Ovary (tissue), 9 donors: ENCODE measurements around the gene DHRS7C. TPM values are rescaled to one million over a fixed set of nuclear protein-coding genes. Genes with fewer than 3 reads are reported as not detected.

Source experiments
- DNase-seq, 5 donors: peaks; one replicate each; pipeline ENCODE4 v3.0.0-alpha.2; 2019 to 2020
- H3K27ac ChIP-seq, 2 donors: fragments of 200-600 bp; one replicate each; pipeline versions ENCODE4 v1.5.1 to v1.8.0; 2019 to 2022
- H3K27me3 ChIP-seq: fragments of 200-600 bp; one replicate; pipeline ENCODE4 v1.8.0; 2022
- H3K36me3 ChIP-seq: fragments of 200-600 bp; sonication (generic); one replicate; pipeline ENCODE4 v1.5.1; 2019
- H3K4me1 ChIP-seq: one replicate; pipeline ENCODE4 v1.8.1; 2013; ENCODE audit warnings: mild to moderate bottlenecking, moderate library complexity; ENCODE audit not compliant: insufficient read depth
- H3K4me3 ChIP-seq: fragments of 200-600 bp; sonication (generic); one replicate; pipeline ENCODE4 v1.5.1; 2017
- H3K9me3 ChIP-seq, 2 donors: fragments of 200-600 bp in 1 of 2; sonication (generic) in 1 of 2; one replicate each; pipeline versions ENCODE4 v1.5.1 to v1.8.1; 2013 to 2019; ENCODE audit warnings: mild to moderate bottlenecking in 1 of 2, moderate library complexity in 1 of 2
- EP300 ChIP-seq: sonication (generic); formaldehyde crosslinking; IDR thresholded peaks from one replicate; pipeline ENCODE4 v1.6.1; 2017; ENCODE audit warnings: antibody characterized with exemption
- POLR2A ChIP-seq: fragments of 450-650 bp; IDR thresholded peaks from one replicate; pipeline ENCODE4 v1.6.1; 2017; ENCODE audit warnings: antibody characterized with exemption, mild to moderate bottlenecking, moderate library complexity
- WGBS, 3 donors: extraction: QIAGEN DNeasy Blood & Tissue Kit in 1 of 3; methylation state at CpG; one replicate each; pipeline versions ENCODE4 v1.1.5 to v1.1.7; 2013 to 2017; 5-methylcytosine and 5-hydroxymethylcytosine counted together
- intact Hi-C, 4 donors: fragments of 100-400 bp; cut with DNase I; formaldehyde crosslinking; loops; one replicate each; pipeline versions ENCODE4 v1.11.0 to v1.15.1; 2022 to 2023
- polyA plus RNA-seq, 2 donors: library from polyadenylated mRNA; stranded (reverse); fragments of 200-250 nt in 1 of 2; fragments of 350-450 nt in 1 of 2; fragmentation: Illumina TruSeq in 1 of 2; extraction: RNeasy Lipid Tissue Mini Kit (QIAGEN cat#74804) in 1 of 2; gene quantifications; one replicate each; pipeline ENCODE4 v1.2.3, GENCODE V29; 2013 to 2014
- total RNA-seq, 7 donors: library from RNA; depleted of rRNA in 2 of 7; stranded (reverse); fragments of >200 nt in 2 of 7; fragmentation: NEBNext Ultra II Directional in 3 of 7; extraction: Animal tissue kit (Norgen Biotek cat#: 25700) in 3 of 7; gene quantifications; one replicate each; pipeline versions ENCODE4 v1.1.0 to v1.2.4, GENCODE V29; 2016 to 2023
- TF ChIP-seq, protein P1 (sequence below), 3 donors: fragments of 450-650 bp in 2 of 3; fragments of 200-600 bp in 1 of 3; IDR thresholded peaks; one replicate each; pipeline versions ENCODE4 v1.5.1 to v1.8.0; 2016 to 2022; ENCODE audit warnings: antibody characterized with exemption in 3 of 3, mild to moderate bottlenecking in 1 of 3
- donor health status: DM: no; HTN: no; CAD: no; lungs with moderate emphysema.
- donor health status: DM: no; HTN: no; CAD: no.
- donor health status: Bipolar disorder and iron deficiency.
- donor health status: DM: yes; HTN: yes; CAD: no.
- donor health status: DM: no; HTN: no; CAD: no.
- donor health status: DM: yes; HTN: yes; CAD: no.

Gene DHRS7C
- total and polyA plus RNA-seq, 9 donors: not detected

DNA sequence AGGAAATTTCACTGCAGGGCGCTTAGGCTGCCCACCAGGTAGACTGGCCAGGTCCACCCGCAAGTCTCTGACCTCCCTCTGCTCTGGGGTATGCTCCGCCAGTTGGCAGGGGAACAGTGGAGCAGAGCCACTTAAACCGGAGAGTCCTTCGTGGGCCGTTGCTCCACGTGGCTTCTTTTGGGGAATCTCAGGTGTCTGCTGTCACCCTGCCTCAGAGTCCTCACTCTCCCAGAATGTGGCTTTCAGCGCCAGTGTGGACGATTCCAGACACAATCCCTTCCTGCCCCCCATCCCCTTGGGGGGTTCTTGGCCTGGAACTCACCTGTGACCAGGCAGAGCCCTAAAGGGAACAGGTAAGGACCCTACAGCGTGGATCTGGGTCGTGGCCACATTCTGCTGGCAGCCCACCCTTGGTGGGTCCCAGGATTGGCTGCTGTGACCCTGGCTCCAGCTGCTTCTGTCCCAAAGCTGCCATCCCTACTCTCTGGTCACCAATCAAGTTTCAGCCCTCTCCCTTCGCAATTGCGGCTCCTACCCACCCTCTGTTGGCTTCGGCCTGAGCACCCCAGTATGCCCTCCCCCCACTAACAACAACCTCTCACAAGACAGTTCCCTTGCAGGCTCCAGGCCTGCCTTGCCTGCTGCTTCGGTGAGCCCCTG, 22.2 kb downstream of the DHRS7C start:
- 83 to 89% (median 86%) methylated on average over 15 of the region's 15 CpGs for WGBS, 3 donors
- Histone ChIP-seq H3K27me3 (no peaks in the 10 kb centered on the region), H3K27ac (no peak overlapping the region), H3K4me1 (no peaks in the 10 kb centered on the region), H3K4me3 (no peak overlapping the region), H3K9me3 (no peaks in the 10 kb centered on the region), H3K36me3 (no peaks in the 10 kb centered on the region)
- no peak for DNase-seq
- intact Hi-C loops: no loop called here
- TF ChIP-seq, protein P1, sequence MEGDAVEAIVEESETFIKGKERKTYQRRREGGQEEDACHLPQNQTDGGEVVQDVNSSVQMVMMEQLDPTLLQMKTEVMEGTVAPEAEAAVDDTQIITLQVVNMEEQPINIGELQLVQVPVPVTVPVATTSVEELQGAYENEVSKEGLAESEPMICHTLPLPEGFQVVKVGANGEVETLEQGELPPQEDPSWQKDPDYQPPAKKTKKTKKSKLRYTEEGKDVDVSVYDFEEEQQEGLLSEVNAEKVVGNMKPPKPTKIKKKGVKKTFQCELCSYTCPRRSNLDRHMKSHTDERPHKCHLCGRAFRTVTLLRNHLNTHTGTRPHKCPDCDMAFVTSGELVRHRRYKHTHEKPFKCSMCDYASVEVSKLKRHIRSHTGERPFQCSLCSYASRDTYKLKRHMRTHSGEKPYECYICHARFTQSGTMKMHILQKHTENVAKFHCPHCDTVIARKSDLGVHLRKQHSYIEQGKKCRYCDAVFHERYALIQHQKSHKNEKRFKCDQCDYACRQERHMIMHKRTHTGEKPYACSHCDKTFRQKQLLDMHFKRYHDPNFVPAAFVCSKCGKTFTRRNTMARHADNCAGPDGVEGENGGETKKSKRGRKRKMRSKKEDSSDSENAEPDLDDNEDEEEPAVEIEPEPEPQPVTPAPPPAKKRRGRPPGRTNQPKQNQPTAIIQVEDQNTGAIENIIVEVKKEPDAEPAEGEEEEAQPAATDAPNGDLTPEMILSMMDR (IDR thresholded peaks at IDR 0.05): no peak
- no peak for TF ChIP-seq POLR2A
- no peak for TF ChIP-seq EP300

DNA sequence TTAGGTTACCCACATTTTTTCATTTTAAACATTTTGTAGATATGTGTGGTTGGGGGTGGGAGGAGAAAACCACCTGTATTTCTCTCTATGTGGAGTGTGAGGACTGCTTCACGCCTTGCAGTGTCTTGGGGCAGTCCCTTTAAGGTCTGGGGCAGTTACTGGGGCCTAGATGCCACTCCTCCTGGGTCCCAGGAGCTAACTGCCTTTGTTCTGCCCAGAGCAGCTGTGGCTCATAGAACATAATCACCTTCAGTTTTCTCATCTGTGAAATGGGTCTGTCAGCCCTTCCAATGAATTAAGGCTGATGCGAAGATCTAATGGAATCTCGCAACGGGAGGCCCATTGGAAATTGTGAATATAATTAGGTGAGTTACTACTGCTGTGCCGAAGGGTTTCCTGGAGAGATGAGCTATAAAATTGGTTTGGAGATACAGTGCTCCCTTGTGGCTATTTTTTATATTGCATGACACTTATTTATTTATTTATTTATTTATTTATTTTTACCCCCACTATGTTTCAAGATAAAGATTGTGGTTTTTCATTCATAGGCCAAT, 22.9 kb downstream of the DHRS7C start:
- Histone ChIP-seq H3K27ac (no peak overlapping the region), H3K36me3 (no peaks in the 10 kb centered on the region), H3K27me3 (no peaks in the 10 kb centered on the region), H3K9me3 (no peaks in the 10 kb centered on the region), H3K4me1 (no peaks in the 10 kb centered on the region), H3K4me3 (no peak overlapping the region)
- WGBS, 3 donors: 34 to 37% (median 36%) methylated on average over 5 of the region's 5 CpGs
- DNase-seq: no peak
- intact Hi-C loops: no loop called here
- TF ChIP-seq, protein P1 (IDR thresholded peaks at IDR 0.05): peak in 1 of 3 donors; percentile 28
- TF ChIP-seq EP300 (no peak), POLR2A (no peak)

DNA sequence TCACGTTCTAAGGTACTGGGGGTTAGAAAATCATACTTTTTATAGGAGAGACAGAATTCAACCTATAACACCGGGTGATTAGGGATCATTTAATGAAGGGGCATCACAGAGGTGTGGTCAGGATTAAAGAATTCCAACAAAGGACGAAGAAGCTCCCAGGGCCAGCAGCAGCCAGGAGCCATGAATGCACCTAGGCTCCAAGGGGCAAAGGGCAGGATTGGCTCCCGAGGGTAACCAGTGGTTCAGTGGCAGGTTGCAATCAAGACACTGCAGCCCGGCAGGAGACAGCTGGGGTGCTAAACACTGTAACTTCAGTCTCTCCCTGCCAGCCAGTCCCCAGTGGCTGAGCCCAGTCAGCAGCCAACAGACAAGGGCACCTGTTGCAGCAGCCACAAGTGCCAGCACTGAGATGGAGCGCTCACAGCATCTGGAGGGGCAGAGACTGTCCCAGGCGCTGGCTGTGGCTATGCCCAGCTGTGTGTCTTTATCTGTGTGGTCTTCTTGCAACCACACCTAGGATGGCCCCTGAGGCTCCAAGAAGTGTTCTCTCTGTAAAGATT, 23.9 kb downstream of the DHRS7C start:
- intact Hi-C loops: no loop called here
- no peak for TF ChIP-seq EP300

DNA sequence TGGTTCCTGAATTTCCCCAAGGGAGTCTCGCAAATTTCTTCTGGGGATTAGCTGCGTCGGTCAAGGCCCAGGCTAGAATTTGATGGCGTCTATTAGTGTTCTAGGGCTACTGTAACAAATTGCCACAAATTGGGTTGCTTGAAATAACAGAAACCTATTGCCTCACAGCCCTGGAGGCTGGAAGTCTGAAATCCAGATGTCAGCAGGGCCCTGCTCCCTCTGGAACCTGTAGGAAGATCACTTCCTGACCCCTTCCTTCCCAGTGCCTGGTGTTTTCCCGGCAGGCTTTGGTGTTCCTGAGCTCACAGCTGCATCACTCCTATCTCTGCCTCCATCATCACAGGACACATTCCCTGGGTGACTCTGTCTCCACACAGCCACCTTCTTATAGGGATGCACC, 24.4 kb downstream of the DHRS7C start:
- 58 to 72% (median 71%) methylated on average over 5 of the region's 5 CpGs for WGBS, 3 donors
- no peak for DNase-seq
- Histone ChIP-seq H3K4me1 (no peaks in the 10 kb centered on the region), H3K27me3 (no peaks in the 10 kb centered on the region), H3K27ac (no peak overlapping the region), H3K9me3 (no peaks in the 10 kb centered on the region), H3K36me3 (no peaks in the 10 kb centered on the region), H3K4me3 (no peak overlapping the region)
- intact Hi-C loops: no loop called here
- TF ChIP-seq, protein P1 (IDR thresholded peaks at IDR 0.05): no peak
- TF ChIP-seq POLR2A: no peak
- no peak for TF ChIP-seq EP300

More for the DNA sequence above, 23.9 kb downstream of the DHRS7C start:
- no peak for DNase-seq
- no peaks in the 10 kb centered on the region for H3K9me3 ChIP-seq
- H3K36me3 ChIP-seq: no peaks in the 10 kb centered on the region
- H3K27me3 ChIP-seq: no peaks in the 10 kb centered on the region
- H3K4me1 ChIP-seq: no peaks in the 10 kb centered on the region
- H3K4me3 ChIP-seq: no peak overlapping the region
- H3K27ac ChIP-seq: no peak overlapping the region
- 77 to 82% (median 78%) methylated on average over 7 of the region's 7 CpGs for WGBS, 3 donors

DNA sequence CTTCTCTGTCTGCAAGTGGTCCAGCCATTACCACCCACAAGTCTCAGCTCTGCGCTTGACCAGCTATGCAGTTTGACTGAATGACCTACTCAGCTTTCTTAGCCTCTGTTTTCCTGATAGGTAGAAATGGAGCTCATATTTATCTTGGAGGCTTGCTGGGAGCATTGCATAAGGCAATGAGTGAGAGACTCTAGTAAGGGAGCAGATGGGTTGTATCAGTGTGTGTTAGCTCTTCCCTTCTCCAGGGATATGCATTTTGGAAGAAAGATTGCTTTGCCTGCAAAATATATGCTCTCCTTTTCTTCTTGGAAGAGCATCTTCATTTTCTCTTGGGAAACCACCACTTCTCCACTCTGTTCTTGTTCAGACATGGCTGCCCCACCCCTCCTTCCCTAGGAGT, 26.1 kb downstream of the DHRS7C start:
- TF ChIP-seq POLR2A: no peak
- Histone ChIP-seq H3K4me1 (no peaks in the 10 kb centered on the region), H3K9me3 (no peaks in the 10 kb centered on the region), H3K4me3 (no peak overlapping the region), H3K27ac (no peak overlapping the region), H3K36me3 (no peaks in the 10 kb centered on the region), H3K27me3 (no peaks in the 10 kb centered on the region)
- WGBS, 3 donors: 80 to 96% (median 93%) methylated on average over 1 of the region's 1 CpG
- intact Hi-C loops: no loop called here
- DNase-seq: no peak
